GM12878 (cell line): ENCODE data around the gene LAMA5. TPM values are rescaled to one million over a fixed set of nuclear protein-coding genes. Genes with fewer than 3 reads are reported as not detected.

Experiments
- ATAC-seq: fragments of 200-7000 bp; cut with Tn5 transposase; 3 replicates; pipeline ENCODE4 v1.9.1; 2020; ENCODE audit warnings: mild to moderate bottlenecking, moderate library complexity
- BruUV-seq: library from RNA; stranded (reverse); fragments of 400-500 nt; replicated peaks from 2 replicates; lab custom pipeline; 2021; lab: Mats Ljungman, UMichigan
- CTCF ChIA-PET: fragments of 300-600 bp; sonication (Branson Sonifier 250); formaldehyde crosslinking; extraction: SDS; loops from one replicate; lab custom pipeline; 2021; ENCODE audit warnings: inconsistent platforms; lab: Yijun Ruan, JAX
- POLR2A ChIA-PET: fragments of 350-600 bp; formaldehyde crosslinking; extraction: SDS; loops from one replicate; lab custom pipeline; 2021; ENCODE audit warnings: inconsistent platforms; lab: Charles Lee
- RAD21 ChIA-PET: fragments of 300-600 bp; sonication (Branson Sonifier 250); formaldehyde crosslinking; loops from one replicate; lab custom pipeline; 2023; ENCODE audit warnings: antibody characterized with exemption; ENCODE audit not compliant: unreplicated experiment; lab: Charles Lee
- SMC1A ChIA-PET: fragments of 300-600 bp; sonication (Branson Sonifier 250); formaldehyde crosslinking; loops from one replicate; lab custom pipeline; 2023; ENCODE audit not compliant: unreplicated experiment, uncharacterized antibody; lab: Charles Lee
- DNase-seq: peaks from one replicate; pipeline ENCODE4 v3.0.0-alpha.2; 2011; ENCODE audit warnings: low read depth, low spot score
- FAIRE-seq: peaks from 3 replicates; lab custom pipeline; 2011; peaks lifted over from hg19 to GRCh38; lab: Jason Lieb, UNC
- H2AFZ ChIP-seq: 2 replicates; pipeline ENCODE4 v1.6.0; 2011; ENCODE audit warnings: low read depth, low read length, control low read depth; ENCODE audit not compliant: control insufficient read depth
- H3K27ac ChIP-seq: 2 replicates; pipeline ENCODE4 v1.5.1; 2011; ENCODE audit warnings: control low read depth; ENCODE audit not compliant: control insufficient read depth, insufficient read depth
- H3K27me3 ChIP-seq, 2 experiments: replicated peaks in 1 of 2; 2 replicates each; pipeline versions ENCODE4 v1.6.0 to v1.6.1; 2011; ENCODE audit warnings: low read length in 1 of 2; ENCODE audit not compliant: control insufficient read depth in 2 of 2, insufficient read depth in 2 of 2
- H3K36me3 ChIP-seq, 2 experiments: 2 replicates each; pipeline ENCODE4 v1.5.1; 2011; ENCODE audit warnings: low read length in 1 of 2; ENCODE audit not compliant: control insufficient read depth in 2 of 2, insufficient read depth in 2 of 2
- H3K4me1 ChIP-seq: 2 replicates; pipeline ENCODE4 v1.6.1; 2011; ENCODE audit warnings: mild to moderate bottlenecking, low read length, moderate library complexity, mixed read lengths; ENCODE audit not compliant: control insufficient read depth, insufficient read depth
- H3K4me2 ChIP-seq: 2 replicates; pipeline ENCODE4 v1.6.0; 2011; ENCODE audit warnings: control low read depth; ENCODE audit not compliant: control insufficient read depth, insufficient read depth
- H3K4me3 ChIP-seq: fragments of 200-600 bp; sonication (generic); 2 replicates; pipeline ENCODE4 v1.5.1; 2016
- H3K79me2 ChIP-seq: 2 replicates; pipeline ENCODE4 v1.6.0; 2011; ENCODE audit warnings: low read length; ENCODE audit not compliant: control insufficient read depth, insufficient read depth
- H3K9ac ChIP-seq: 2 replicates; pipeline ENCODE4 v1.8.0; 2011; ENCODE audit warnings: low read length, control low read depth, mixed read lengths; ENCODE audit not compliant: control insufficient read depth, insufficient read depth
- H3K9me3 ChIP-seq: replicated peaks from 3 replicates; pipeline ENCODE4 v1.5.1; 2011; ENCODE audit warnings: mild to moderate bottlenecking, low read length; ENCODE audit not compliant: control insufficient read depth, insufficient read depth
- H4K20me1 ChIP-seq: 2 replicates; pipeline ENCODE4 v1.6.0; 2011; ENCODE audit not compliant: control insufficient read depth, insufficient read depth
- CHD4 ChIP-seq: fragments of 200-600 bp; sonication (generic); IDR thresholded peaks from 2 replicates; pipeline ENCODE4 v1.6.1; 2016; ENCODE audit warnings: mild to moderate bottlenecking
- CUX1 ChIP-seq: IDR thresholded peaks from 2 replicates; pipeline ENCODE4 v1.6.1; 2012; ENCODE audit warnings: improper control_type of control experiment, low read depth, low read length; ENCODE audit not compliant: insufficient replicate concordance
- DPF2 ChIP-seq: fragments of 450-650 bp; IDR thresholded peaks from 2 replicates; pipeline ENCODE4 v1.6.1; 2017; ENCODE audit warnings: mild to moderate bottlenecking
- HDAC2 ChIP-seq: fragments of 200-600 bp; sonication (generic); IDR thresholded peaks from 2 replicates; pipeline ENCODE4 v1.6.1; 2017
- HDAC6 ChIP-seq: fragments of 200-600 bp; sonication (generic); IDR thresholded peaks from one replicate; pipeline ENCODE4 v1.8.0; 2017; ENCODE audit warnings: antibody characterized with exemption; ENCODE audit not compliant: unreplicated experiment
- MYC ChIP-seq: IDR thresholded peaks from 2 replicates; pipeline ENCODE4 v1.6.1; 2011; ENCODE audit warnings: mild to moderate bottlenecking, low read length, moderate library complexity, inconsistent platforms; ENCODE audit not compliant: insufficient read depth, insufficient replicate concordance, insufficient read length, severe bottlenecking
- PML ChIP-seq: IDR thresholded peaks from 2 replicates; pipeline ENCODE4 v1.6.1; 2012; ENCODE audit warnings: low read length, inconsistent platforms
- RAD21 ChIP-seq: IDR thresholded peaks from 2 replicates; pipeline ENCODE4 v1.6.1; 2011; ENCODE audit warnings: mild to moderate bottlenecking, low read depth, low read length, moderate library complexity; ENCODE audit not compliant: insufficient read depth
- SP1 ChIP-seq: IDR thresholded peaks from one replicate; pipeline ENCODE4 v1.6.1; 2011; ENCODE audit warnings: low read depth, low read length
- SUZ12 ChIP-seq: fragments of 200-600 bp; sonication (generic); IDR thresholded peaks from one replicate; pipeline ENCODE4 v1.6.1; 2018; ENCODE audit warnings: antibody characterized with exemption, mild to moderate bottlenecking; ENCODE audit not compliant: unreplicated experiment
- TCF3 ChIP-seq: IDR thresholded peaks from 2 replicates; pipeline ENCODE4 v1.6.1; 2012; ENCODE audit warnings: low read depth, mild to moderate bottlenecking, low read length, borderline replicate concordance; ENCODE audit not compliant: insufficient read depth
- WGBS: methylation state at CpG from one replicate; pipeline ENCODE4 v1.1.6; 2016; ENCODE audit warnings: low lambda C conversion rate; ENCODE audit not compliant: insufficient replicate concordance, insufficient coverage; ENCODE audit errors: missing lambda C conversion rate; 5-methylcytosine and 5-hydroxymethylcytosine counted together
- in situ Hi-C: fragments of 300-500 bp; cut with MboI; formaldehyde crosslinking; loops from 9 replicates; pipeline ENCODE4 v1.14.3; 2018; ENCODE audit warnings: mixed read lengths
- intact Hi-C: fragments of 100-400 bp; cut with micrococcal nuclease; formaldehyde crosslinking; loops from one replicate; pipeline ENCODE4 v1.14.2; 2022; ENCODE audit not compliant: unreplicated experiment
- polyA plus RNA-seq, 11 experiments: library from polyadenylated mRNA; depleted of rRNA in 4 of 11; unstranded in 6 of 11; stranded (reverse) in 5 of 11; fragments of >200 nt; fragmentation: Nextera tagmentation in 4 of 11; fragmentation: Illumina TruSeq in 1 of 11; extraction: Ambion mirVana in 4 of 11; extraction: Trizol in 1 of 11; gene quantifications; 1 replicate in 1 of 11; 2 replicates in 10 of 11; pipeline versions ENCODE4 v1.2.1 to v1.2.3, GENCODE V29; 2011 to 2016; ENCODE audit warnings: inconsistent platforms in 2 of 11, missing spikeins in 2 of 11, low read depth in 1 of 11
- total RNA-seq, 4 experiments: library from RNA; depleted of rRNA in 3 of 4; stranded (reverse); fragments of >200 nt in 3 of 4; fragmentation: Illumina TruSeq in 1 of 4; extraction: Trizol in 1 of 4; gene quantifications; 2 replicates each; pipeline versions ENCODE4 v1.2.1 to v1.2.3, GENCODE V29; 2013 to 2021

The LAMA5 gene
- total and polyA plus RNA-seq, 10 of the 15 experiments (the other 5 are each of a cell fraction or from before 2014, with no cell fraction given): 0.09 to 3.1 (median 1.6) TPM; not detected in 3

- CTCF ChIA-PET: no interaction called here
- no peaks in the 10 kb centered on the region for H3K27me3 ChIP-seq
- H3K4me2 ChIP-seq: no peak overlapping the region
- no peak overlapping the region for H3K27ac ChIP-seq
- DNase-seq (no peak), ATAC-seq (no peak)
- BruUV-seq: no TSS peak
- H2AFZ ChIP-seq: no peak overlapping the region
- intact Hi-C loops: no loop called here
- H4K20me1 ChIP-seq: no peaks in the 10 kb centered on the region
- no peaks in the 10 kb centered on the region for H3K79me2 ChIP-seq
- in situ Hi-C loops: no loop called here
- H3K4me3 ChIP-seq: no peak overlapping the region
- no peak overlapping the region for H3K9ac ChIP-seq
- H3K4me1 ChIP-seq: no peaks in the 10 kb centered on the region
- TF ChIP-seq TCF3: no peak
- TF ChIP-seq HDAC6: no peak
- no peak for TF ChIP-seq HDAC2
- TF ChIP-seq PML: no peak
- no peak for TF ChIP-seq CHD4
- no peak for TF ChIP-seq DPF2
- no peak for TF ChIP-seq RAD21
- TF ChIP-seq, all 136 proteins: peak for 0
- WGBS: 95% methylated on average over 10 of the region's 10 CpGs
- no peaks in the 10 kb centered on the region for H3K9me3 ChIP-seq
- POLR2A ChIA-PET: no interaction called here
- SMC1A ChIA-PET: no interaction called here
- RAD21 ChIA-PET: no interaction called here
- peaks cover 11 to 18% of the 10 kb centered on the region in 2 experiments for H3K36me3 ChIP-seq
- FAIRE-seq: no peak
These were observed 94.9 kb downstream of the LAMA5 start for GRCh38 chr20:62272200-62272599.

GRCh38 chr20:62269871-62270270 lies 97.2 kb downstream of the LAMA5 start:
- WGBS: 94% methylated on average over 17 of the region's 17 CpGs
- Histone ChIP-seq H4K20me1 (no peaks in the 10 kb centered on the region), H3K27ac (no peak overlapping the region), H3K4me1 (no peaks in the 10 kb centered on the region), H3K4me2 (no peak overlapping the region), H2AFZ (no peak overlapping the region), H3K36me3 (peaks cover 11 to 21% of the 10 kb centered on the region in 2 experiments), H3K27me3 (no peaks in the 10 kb centered on the region), H3K9me3 (no peaks in the 10 kb centered on the region; the same call in 2 of the 3 replicates), H3K4me3 (no peak overlapping the region), H3K9ac (no peak overlapping the region), H3K79me2 (no peaks in the 10 kb centered on the region)
- in situ Hi-C loops (no loop called here), intact Hi-C loops (no loop called here)
- ChIA-PET RAD21 (no interaction called here), POLR2A (no interaction called here), SMC1A (no interaction called here), CTCF (no interaction called here)
- no peak for FAIRE-seq
- BruUV-seq: no TSS peak
- no peak for DNase-seq
- no peak for ATAC-seq
- TF ChIP-seq SP1 (no peak), CUX1 (no peak), MYC (no peak), SUZ12 (no peak)
